Body of pancreas (tissue), 4 donors: Measurements from ENCODE around the gene ATP1A4. TPM values are rescaled to one million over a fixed set of nuclear protein-coding genes. Genes with fewer than 3 reads are reported as not detected.

Experiments used
- ATAC-seq: fragments of 150-250 bp; one replicate; pipeline ENCODE4 v1.9.1; 2016
- DNase-seq, 4 donors: peaks; one replicate each; pipeline ENCODE4 v3.0.0-alpha.2; 2019
- H3K27ac ChIP-seq, 4 donors: fragments of 200-600 bp; sonication (generic); 1 replicate in 3 of 4; 2 replicates in 1 of 4; pipeline versions ENCODE4 v1.5.1 to v1.6.1; 2016 to 2019; ENCODE audit warnings: mild to moderate bottlenecking in 1 of 4, mixed read lengths in 1 of 4, moderate library complexity in 1 of 4
- H3K27me3 ChIP-seq, 2 donors: fragments of 200-600 bp; sonication (generic); one replicate each; pipeline ENCODE4 v1.6.0; 2016; ENCODE audit warnings: mild to moderate bottlenecking in 1 of 2
- H3K36me3 ChIP-seq, 2 donors: fragments of 200-600 bp; sonication (generic); replicated peaks in 1 of 2; 2 replicates each; pipeline ENCODE4 v1.5.1; 2016; ENCODE audit warnings: low read depth in 2 of 2; ENCODE audit not compliant: insufficient read depth in 1 of 2
- H3K4me1 ChIP-seq: fragments of 200-600 bp; sonication (generic); one replicate; pipeline ENCODE4 v1.6.0; 2016
- H3K4me3 ChIP-seq, 2 donors: fragments of 200-600 bp; sonication (generic); 1 replicate in 1 of 2; 2 replicates in 1 of 2; pipeline ENCODE4 v1.5.1; 2016 to 2019
- H3K9me3 ChIP-seq, 3 donors: fragments of 200-600 bp; sonication (generic); 1 replicate in 2 of 3; 2 replicates in 1 of 3; pipeline ENCODE4 v1.5.1; 2016
- POLR2A ChIP-seq, 3 donors: fragments of 450-650 bp; IDR thresholded peaks; one replicate each; pipeline ENCODE4 v1.6.1; 2016; ENCODE audit warnings: antibody characterized with exemption in 3 of 3, mild to moderate bottlenecking in 2 of 3
- WGBS, 2 donors: methylation state at CpG; one replicate each; pipeline ENCODE4 v1.1.5; 2017; 5-methylcytosine and 5-hydroxymethylcytosine counted together
- intact Hi-C: fragments of 100-400 bp; cut with DNase I; formaldehyde crosslinking; loops from one replicate; pipeline ENCODE4 v1.15.1; 2023
- total RNA-seq, 2 donors: library from RNA; depleted of rRNA; stranded (reverse); fragments of >200 nt; gene quantifications; one replicate each; pipeline ENCODE4 v1.1.0, GENCODE V29; 2016
- TF ChIP-seq, protein P1 (sequence below), 7 experiments: fragments of 450-650 bp in 4 of 7; fragments of 200-600 bp in 3 of 7; sonication (generic) in 3 of 7; IDR thresholded peaks; one replicate each; pipeline ENCODE4 v1.5.1; 2016 to 2019; ENCODE audit warnings: antibody characterized with exemption in 7 of 7

Gene ATP1A4
- total RNA-seq, 2 donors from 2014 or later = not detected

DNA sequence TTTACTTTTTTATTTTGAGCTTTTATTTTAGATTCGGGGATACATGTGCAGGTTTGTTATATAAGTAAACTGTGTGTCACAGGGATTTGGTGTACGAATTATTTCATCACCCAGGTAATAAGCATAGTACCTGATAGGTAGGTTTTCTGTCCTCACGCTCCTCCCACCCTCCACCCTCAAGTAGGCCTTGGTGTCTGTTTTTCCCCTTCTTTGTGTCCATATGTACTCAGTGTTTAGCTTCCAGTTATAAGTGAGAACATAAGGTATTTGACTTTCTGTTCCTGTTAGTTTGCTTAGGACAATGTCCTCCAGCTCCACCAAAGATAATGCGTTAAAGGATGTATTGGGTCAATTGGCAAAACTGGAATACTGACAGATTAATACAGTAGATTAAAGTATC, 5.8 kb downstream of the ATP1A4 start:
- intact Hi-C loops = no loop called here
- H3K4me1 ChIP-seq = peaks cover 7% of the 10 kb centered on the region
- no peaks in the 10 kb centered on the region for H3K27me3 ChIP-seq
- H3K36me3 ChIP-seq = no peaks in the 10 kb centered on the region
- no peak for TF ChIP-seq POLR2A (IDR thresholded peaks at IDR 0.05)
- TF ChIP-seq, protein P1, sequence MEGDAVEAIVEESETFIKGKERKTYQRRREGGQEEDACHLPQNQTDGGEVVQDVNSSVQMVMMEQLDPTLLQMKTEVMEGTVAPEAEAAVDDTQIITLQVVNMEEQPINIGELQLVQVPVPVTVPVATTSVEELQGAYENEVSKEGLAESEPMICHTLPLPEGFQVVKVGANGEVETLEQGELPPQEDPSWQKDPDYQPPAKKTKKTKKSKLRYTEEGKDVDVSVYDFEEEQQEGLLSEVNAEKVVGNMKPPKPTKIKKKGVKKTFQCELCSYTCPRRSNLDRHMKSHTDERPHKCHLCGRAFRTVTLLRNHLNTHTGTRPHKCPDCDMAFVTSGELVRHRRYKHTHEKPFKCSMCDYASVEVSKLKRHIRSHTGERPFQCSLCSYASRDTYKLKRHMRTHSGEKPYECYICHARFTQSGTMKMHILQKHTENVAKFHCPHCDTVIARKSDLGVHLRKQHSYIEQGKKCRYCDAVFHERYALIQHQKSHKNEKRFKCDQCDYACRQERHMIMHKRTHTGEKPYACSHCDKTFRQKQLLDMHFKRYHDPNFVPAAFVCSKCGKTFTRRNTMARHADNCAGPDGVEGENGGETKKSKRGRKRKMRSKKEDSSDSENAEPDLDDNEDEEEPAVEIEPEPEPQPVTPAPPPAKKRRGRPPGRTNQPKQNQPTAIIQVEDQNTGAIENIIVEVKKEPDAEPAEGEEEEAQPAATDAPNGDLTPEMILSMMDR (IDR thresholded peaks at IDR 0.05) = no peak
- WGBS, 2 donors = 70 to 73% methylated on average over 4 of the region's 4 CpGs
- ATAC-seq (no peak), DNase-seq (no peak)
- no peak overlapping the region for H3K4me3 ChIP-seq
- H3K9me3 ChIP-seq = no peaks in the 10 kb centered on the region
- H3K27ac ChIP-seq = no peak overlapping the region

DNA sequence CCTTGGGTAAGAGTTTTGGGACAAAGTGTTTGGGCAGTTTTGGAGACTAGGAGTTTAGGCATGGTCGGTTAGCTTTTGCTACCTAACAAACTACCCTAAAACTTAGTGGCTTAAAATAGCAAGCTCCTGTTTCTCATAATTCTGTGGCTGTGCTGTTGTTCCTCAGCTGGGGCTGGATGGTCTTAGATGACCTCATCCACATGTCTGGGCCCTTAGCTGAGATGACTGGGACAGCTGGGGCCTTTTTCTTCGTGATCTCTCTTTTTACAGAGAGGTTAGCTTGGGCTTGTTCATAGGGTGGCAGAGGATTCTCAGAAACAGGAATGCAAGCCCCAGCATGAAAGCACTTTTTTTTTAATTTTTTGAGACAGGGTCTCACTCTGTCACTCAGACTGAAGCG, 6.6 kb downstream of the ATP1A4 start:
- no peak overlapping the region for H3K27ac ChIP-seq
- no peaks in the 10 kb centered on the region for H3K36me3 ChIP-seq
- no peaks in the 10 kb centered on the region for H3K27me3 ChIP-seq
- H3K9me3 ChIP-seq = no peaks in the 10 kb centered on the region
- WGBS, 2 donors = 96 to 100% methylated on average over 3 of the region's 3 CpGs
- no peak for DNase-seq
- H3K4me1 ChIP-seq = peaks cover 7% of the 10 kb centered on the region
- TF ChIP-seq POLR2A (IDR thresholded peaks at IDR 0.05) = no peak
- TF ChIP-seq, protein P1 (IDR thresholded peaks at IDR 0.05) = no peak
- ATAC-seq = no peak
- intact Hi-C loops = no loop called here
- H3K4me3 ChIP-seq = no peak overlapping the region

DNA sequence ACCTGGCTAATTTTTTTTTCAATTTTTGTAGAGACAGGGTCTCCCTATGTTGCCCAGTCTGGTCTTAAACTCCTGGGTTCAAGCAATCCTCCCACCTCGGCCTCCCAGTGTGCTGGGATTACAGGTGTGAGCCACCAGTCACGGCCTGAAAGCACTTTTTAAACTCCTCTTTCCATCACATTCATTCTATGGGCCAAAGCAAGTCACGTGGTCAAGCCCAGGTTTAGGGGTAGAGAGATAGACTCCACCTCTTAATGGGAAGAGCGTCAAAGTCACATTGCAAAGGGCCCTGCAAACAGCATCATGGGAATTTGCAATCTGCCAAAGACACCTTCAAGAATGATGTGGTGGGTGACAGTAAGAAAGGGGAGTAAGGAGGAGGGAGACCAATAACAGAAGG, 7.1 kb downstream of the ATP1A4 start:
- peaks cover 7% of the 10 kb centered on the region for H3K4me1 ChIP-seq
- ATAC-seq (no peak), DNase-seq (no peak)
- no peak overlapping the region for H3K4me3 ChIP-seq
- no peaks in the 10 kb centered on the region for H3K9me3 ChIP-seq
- no peaks in the 10 kb centered on the region for H3K36me3 ChIP-seq
- H3K27me3 ChIP-seq = no peaks in the 10 kb centered on the region
- TF ChIP-seq, protein P1 (IDR thresholded peaks at IDR 0.05) = no peak
- no peak for TF ChIP-seq POLR2A (IDR thresholded peaks at IDR 0.05)
- H3K27ac ChIP-seq = no peak overlapping the region
- WGBS, 2 donors = 82 to 90% methylated on average over 4 of the region's 4 CpGs
- intact Hi-C loops = no loop called here

DNA sequence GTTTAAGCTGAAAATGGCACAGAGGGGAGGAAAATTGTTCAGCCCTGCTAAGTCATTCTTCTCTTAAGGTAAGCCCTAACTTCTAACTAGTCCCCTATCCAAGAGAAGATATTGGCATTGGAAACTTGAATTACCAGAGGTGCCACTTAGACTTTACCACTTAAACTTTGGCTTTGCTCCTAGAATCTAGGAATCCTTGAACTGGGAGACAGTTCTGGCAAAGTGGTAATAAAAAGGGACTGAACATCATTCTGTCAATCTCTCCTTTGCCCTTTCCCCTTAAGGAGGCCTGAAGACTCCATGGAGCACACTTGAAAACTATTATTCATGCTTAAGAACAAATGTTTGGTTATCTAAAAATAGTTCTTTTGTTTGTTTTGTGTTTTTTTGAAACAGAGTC, 8.4 kb downstream of the ATP1A4 start:
- ATAC-seq = no peak
- peaks cover 7% of the 10 kb centered on the region for H3K4me1 ChIP-seq
- H3K36me3 ChIP-seq = no peaks in the 10 kb centered on the region
- H3K27me3 ChIP-seq = no peaks in the 10 kb centered on the region
- no peak for TF ChIP-seq POLR2A (IDR thresholded peaks at IDR 0.05)
- TF ChIP-seq, protein P1 (IDR thresholded peaks at IDR 0.05) = no peak
- no peaks in the 10 kb centered on the region for H3K9me3 ChIP-seq
- DNase-seq = no peak
- H3K27ac ChIP-seq = no peak overlapping the region
- H3K4me3 ChIP-seq = no peak overlapping the region
- intact Hi-C loops = no loop called here

DNA sequence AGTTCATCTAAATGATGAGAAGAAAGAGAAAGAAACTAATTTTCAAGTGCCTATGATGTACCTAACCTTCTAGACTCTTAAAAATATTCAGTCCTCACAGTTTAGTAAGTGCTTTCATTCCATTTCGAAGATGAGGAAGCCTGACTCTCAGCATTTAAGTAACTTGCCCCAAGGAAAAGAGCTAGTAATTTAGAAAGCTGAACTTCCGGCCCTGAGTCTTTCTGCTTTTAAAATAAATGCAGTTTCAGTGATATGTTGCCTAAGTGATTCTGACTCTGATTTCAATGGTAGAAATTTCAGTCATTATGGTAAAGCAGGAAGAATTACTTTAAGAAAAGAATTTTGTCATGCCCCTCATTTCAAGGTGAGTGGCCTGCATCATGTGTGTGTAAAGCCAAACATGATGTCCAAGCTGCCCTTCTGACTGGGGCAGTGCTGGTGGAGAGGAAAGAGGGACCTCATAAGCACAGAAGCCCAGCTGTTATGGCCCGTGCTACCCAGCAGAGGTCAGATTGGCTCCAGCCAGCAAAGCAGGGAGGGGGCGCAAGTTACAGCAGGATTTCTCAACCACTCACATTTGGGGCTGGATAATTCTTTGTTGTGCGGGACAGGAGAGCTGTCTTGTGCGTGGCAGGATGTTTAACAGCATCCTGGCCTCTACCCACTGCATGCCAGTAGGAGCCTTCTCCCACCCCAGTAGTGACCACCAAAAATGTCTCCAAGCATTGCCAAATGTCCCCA, 10.7 kb downstream of the ATP1A4 start:
- 62 to 78% methylated on average over 6 of the region's 6 CpGs for WGBS, 2 donors
- Histone ChIP-seq H3K27ac (no peak overlapping the region), H3K4me3 (no peak overlapping the region), H3K9me3 (no peaks in the 10 kb centered on the region), H3K36me3 (no peaks in the 10 kb centered on the region), H3K4me1 (peaks cover 7% of the 10 kb centered on the region), H3K27me3 (no peaks in the 10 kb centered on the region)
- ATAC-seq = no peak
- peak in 1 of 4 donors; percentile 11 for DNase-seq
- intact Hi-C loops = no loop called here
- TF ChIP-seq POLR2A (IDR thresholded peaks at IDR 0.05) = no peak
- TF ChIP-seq, protein P1 (IDR thresholded peaks at IDR 0.05) = no peak
